NCI-H82 treated with DMSO at 0.1 percent for 48 hours (cell line): ENCODE results near the gene KDM2A.
A peak's percentile ranks its signal among the peaks of the same experiment; 100 is the strongest.
"Not testable (repeated sequence)": the region's sequence is repeated elsewhere in the genome, so short reads cannot be mapped to it uniquely, and the experiment has no call there.

Experiments
- DNase-seq: peaks from one replicate; lab custom pipeline; 2025; ENCODE audit not compliant: unreplicated experiment; lab: John Stamatoyannopoulos, UW

KDM2A gene

DNA sequence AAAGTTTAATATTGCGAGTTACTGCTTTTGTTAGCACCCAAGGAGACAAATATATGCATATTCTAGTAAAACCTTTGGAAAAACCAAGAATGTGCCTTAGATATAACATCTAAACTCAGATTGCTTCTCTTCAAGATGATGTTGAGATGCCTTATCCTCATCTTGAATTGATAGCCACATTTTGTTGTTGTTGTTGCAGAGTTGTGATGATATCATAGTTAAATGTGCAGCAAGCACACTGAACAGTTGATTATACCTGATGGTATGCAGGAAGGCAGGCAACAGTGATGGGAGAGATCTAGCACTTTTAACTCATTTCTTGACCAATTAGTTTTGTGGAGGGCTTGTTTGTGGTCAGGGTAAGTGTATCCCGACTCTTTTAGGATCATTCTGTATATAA is 48.0 kb downstream of the KDM2A start:
- no peak for DNase-seq

DNA sequence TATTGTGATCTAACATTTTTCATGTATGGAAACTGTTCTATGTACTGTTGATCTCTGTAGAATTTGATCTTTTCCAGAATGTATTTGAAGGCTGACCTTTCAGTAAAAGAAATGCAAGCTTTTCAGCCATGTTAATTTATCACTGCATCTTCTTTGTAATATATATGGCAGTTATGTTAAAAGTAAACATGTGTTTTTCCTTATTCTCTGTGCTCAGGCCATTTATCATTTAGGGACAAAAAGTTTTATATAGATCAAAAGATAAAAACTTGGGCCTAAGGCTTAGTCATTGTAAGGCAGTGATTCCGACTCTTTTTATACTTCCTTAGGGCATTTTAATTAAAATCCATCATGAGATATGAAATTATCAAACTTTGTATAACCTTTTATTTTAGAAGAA is 48.7 kb downstream of the KDM2A start:
- no peak for DNase-seq

DNA sequence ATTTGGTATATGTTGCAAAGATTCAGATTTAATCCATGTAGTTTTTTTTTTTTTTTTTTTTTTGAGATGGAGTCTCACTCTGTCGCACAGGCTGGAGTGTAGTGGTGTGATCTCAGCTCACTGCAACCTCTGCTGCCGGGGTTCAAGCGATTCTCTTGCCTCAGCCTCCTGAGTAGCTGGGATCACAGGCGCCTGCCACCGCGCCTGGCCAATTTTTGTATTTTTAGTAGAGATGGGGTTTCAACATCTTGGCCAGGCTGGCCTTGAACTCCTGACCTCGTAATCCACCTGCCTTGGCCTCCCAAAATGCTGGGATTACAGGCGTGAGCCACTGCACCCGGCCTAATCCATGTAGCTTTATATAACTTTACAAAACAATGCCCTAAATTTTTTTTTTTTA is 49.8 kb downstream of the KDM2A start:
- DNase-seq: not testable (repeated sequence)

DNA sequence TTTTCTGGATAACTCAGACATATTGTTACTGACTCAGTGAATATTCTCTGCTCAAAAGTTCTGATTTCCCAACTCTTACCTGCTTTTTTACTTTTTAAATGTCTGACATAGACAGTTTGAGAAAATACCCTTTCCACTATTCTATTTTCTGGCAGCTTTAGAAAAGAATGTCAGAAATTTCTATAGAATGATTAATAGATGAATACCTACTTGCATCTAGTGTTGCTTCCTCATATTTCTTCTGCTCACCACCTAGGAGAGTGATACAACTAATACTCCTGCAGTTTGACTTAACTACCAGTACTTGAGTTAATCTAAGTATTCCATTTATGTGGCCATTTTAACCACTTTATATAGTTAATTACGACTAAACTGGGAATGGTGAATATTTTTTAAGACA is 55.2 kb downstream of the KDM2A start:
- DNase-seq: no peak

DNA sequence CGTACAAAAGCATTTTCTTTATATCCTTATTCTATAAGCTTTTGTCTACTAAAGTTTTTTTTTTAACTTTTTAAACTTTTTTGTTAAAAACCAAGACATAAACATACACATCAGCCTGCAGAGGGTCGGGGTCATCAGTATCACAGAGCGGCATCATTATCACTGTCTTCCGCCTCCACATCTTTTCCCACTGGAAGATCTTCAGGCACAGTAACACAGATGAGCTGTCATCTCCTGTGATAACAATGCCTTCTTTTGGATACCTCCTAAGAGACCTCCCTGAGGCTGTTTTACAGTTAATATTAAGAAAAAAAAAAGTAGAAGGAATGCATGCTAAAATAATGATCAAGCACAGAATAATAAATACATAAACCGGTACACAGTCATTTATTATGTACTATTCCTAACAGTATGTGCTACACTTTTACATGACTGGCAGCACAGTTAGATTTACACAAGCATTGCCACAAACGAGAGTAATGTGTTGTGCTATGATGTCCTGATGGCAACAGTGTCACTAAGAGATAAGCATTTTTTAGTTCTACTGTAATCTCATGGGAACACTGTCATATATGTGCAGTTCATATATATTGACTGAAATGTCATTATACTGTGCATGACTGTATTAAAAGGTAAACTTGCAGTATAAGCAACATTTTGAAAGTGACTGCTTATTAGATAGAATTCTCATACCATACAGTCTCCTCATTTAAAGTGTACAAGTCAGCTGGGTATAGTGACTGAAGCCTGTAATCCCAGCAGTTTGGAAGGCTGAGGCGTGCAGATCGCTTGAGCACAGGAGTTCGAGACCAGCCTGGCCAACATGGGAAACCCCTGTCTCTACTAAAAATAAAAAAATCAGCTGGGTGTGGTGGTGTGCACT is 58.6 kb downstream of the KDM2A start:
- DNase-seq: no peak

DNA sequence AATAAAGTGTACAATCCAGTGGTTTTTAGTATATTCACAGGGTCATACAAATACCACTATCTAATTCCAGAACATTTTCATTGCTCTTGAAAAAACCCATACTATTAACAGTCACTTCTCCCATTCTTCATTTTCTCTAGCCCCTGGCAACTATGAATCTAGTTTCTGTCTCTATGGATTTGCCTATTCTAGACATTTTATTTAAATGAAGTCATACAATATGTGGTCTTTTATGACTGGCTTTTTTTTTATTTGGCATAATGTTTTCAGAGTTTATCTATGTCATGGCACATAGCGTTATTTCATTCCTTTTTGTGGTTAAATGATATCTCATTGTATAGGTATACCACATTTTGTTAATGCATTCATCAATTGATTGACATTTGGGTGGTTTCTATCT is 59.4 kb downstream of the KDM2A start:
- DNase-seq: no peak

DNA sequence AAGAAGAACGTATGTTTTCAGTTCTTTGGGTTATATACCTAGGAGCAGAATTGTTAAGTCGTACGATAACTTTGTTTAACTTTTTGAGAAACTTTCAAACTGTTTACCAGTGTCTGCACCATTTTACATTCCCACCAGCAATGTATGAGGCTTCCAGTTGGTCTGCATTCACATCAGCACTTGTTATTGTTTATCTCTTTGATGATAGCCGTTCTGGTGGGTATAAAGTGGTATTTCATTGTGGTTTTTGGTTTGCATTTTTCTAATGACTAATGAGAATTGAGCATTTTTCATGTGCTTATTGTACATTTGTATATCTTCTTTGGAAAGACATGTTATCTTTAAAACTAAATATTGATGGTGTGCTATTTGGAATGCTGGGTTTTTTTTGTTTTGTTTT is 59.8 kb downstream of the KDM2A start:
- no peak for DNase-seq

DNA sequence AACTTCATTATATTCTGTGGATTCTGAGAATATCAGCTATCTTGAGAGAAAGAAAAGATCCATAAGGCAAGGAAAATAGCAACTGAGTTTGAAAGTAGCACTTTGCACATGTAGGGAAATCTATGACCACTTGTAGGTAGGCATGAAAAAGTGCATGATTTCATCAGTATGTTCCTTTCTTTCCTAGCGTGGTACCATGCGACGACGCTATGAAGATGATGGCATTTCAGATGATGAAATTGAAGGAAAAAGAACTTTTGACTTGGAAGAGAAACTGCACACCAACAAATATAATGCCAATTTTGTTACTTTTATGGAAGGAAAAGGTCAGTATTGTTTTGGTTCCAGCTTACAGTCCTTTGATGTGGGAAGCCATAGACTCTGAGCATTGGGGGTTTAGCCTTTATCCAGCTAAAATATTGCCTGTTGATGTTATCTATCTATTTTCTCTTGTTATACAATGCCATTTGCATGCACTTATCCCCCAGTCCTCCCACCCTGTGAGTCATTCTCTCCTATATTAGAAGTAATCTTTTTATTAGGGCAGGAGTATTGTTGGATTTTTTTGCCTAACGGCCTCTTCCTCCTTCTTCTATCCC is 60.9 kb downstream of the KDM2A start:
- no peak for DNase-seq

DNA sequence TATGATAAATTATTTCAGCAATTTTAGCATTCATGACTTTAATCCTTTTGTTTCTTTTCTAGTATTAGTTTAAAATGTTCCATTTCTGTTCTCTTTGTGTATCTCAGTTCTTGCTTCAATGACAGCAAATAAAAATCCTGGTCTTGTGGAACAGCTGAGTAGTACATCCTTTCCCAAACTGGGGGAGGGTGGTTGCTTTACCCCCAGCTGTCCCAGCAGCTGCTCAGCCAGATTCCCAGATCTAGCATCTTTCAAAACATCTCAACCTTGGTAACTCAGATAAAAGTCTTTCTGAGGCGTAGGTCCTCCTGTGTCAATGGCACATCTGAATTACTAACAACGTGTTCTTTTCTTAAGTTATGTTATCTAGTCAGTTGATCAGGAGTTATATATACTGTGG is 75.0 kb downstream of the KDM2A start:
- DNase-seq: no peak

DNA sequence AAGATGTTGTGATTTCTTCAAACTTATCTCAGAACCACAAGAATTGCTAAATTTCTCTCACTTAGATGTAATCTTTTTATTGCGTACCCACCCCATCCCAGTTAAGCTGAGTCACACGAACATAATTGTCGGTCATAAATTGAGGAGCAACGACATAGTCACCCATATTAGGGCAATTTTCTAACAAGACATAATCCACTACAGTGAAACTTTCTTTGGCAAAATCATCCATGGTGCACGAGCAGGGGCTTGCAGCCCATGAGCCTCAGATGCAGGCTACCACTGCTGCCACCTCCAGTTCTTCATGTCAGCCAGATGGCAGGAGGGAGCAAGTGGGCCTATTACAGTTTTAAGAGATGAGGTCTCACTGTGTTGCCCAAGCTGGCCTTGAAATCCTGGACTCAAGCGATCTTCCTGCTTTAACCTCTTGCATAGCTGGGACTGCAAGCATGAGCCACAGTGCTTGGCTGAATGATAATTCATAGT is 77.0 kb downstream of the KDM2A start:
- DNase-seq: peak; percentile 6

DNA sequence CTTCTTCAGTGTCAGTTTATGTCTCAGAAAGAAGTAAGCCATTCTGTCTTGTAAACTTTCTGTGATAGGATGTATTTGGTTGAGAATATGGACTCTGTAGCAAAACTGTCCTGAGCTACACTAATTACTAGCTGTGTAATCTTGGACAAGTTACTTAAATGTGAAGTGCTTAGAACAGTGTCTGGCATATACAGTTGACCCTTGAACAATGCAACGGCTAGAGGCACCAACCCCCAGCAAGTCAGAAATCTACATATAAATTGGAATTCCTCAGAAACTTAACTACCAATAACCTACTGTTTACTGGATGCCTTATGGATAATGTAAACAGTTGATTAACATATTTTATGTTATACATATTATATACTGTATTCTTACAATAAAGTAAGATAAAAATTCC is 78.5 kb downstream of the KDM2A start:
- no peak for DNase-seq

DNA sequence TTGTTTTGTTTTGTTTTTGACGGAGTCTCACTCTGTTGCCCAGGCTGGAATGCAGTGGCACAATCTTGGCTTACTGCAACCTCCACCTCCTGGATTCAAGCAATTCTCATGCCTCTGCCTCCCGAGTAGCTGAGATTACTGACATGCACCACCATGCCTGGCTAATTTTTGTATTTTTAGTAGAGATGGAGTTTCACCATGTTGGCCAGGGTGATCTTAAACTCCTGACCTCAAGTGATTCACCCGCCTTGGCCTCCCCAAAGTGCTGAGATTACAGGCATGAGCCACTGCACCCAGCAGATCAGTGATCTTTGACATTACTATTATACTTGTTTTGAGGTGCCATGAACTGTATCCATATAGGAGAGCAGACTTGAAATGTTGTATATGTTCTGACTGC is 79.7 kb downstream of the KDM2A start:
- DNase-seq: not testable (repeated sequence)

DNA sequence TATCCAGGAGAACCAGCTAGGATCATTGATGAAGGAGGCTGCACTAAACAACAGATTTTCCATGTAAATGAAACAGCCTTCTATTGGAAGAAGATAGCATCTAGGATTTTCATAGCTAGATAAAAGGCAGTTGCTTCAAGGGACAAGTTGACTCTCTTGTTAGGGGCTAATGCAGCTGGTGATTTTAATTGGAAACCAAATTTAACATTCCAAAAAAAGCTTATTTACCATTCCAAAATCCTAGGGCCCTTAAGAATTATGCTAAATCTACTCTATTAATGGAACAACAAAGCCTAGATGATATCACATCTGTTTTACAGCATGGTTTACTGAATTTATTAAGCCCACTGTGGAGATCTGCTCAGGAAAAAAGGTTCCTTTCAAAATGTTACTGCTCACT is 80.7 kb downstream of the KDM2A start:
- DNase-seq: no peak

DNA sequence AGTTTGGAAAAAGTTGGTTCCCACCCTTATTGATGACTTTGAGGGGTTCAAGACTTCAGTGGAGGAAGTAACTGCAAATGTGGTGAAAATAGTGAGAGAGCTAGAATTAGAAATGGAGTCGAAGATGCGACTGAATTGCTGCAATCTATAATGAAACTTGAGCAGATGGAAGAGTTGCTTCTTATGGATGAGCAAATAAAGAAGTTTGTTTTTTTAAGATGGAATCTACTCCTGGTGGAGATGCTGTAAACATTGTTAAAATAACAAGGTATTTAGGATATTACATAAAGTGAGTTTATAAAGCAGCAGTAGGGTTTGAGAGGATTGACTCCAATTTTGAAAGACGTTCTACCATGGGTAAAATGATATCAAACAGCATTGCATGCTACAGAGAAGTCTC is 83.0 kb downstream of the KDM2A start:
- DNase-seq: no peak

DNA sequence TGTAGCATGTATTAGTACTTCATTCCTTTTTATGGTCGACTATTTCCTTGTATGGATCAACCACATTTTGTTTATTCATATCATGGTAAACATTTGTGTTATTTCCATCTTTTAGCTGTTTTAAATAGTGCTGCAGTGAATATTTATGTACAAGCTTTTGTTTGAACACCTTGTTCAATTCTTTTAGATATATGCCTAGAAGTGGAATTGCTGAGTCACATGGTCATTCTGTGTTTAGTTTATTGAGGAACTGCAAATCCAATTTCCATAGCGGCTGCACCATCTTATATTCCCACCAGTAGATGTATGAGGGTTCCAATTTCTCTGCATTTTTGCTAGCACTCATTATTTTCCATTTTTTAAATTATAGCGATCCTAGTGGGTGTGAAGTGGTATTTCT is 85.8 kb downstream of the KDM2A start:
- no peak for DNase-seq

DNA sequence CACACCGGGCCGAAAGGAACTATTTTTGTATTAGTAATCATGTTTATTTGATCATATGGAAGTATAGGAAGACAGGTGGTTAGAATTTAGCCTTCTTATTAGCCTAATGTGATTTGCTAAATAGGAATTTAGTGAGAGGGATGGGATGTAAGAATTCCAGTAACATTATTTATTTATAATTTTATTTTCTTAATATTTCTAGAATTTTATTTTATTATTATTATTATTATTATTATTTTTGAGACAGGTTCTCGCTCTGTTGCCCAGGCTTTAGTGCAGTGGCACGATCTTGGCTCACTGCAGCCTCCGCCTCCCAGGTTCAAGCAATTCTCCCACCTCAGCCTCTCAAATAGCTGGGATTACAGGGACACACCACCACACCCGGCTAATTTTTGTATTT is 90.2 kb downstream of the KDM2A start:
- not testable (repeated sequence) for DNase-seq

DNA sequence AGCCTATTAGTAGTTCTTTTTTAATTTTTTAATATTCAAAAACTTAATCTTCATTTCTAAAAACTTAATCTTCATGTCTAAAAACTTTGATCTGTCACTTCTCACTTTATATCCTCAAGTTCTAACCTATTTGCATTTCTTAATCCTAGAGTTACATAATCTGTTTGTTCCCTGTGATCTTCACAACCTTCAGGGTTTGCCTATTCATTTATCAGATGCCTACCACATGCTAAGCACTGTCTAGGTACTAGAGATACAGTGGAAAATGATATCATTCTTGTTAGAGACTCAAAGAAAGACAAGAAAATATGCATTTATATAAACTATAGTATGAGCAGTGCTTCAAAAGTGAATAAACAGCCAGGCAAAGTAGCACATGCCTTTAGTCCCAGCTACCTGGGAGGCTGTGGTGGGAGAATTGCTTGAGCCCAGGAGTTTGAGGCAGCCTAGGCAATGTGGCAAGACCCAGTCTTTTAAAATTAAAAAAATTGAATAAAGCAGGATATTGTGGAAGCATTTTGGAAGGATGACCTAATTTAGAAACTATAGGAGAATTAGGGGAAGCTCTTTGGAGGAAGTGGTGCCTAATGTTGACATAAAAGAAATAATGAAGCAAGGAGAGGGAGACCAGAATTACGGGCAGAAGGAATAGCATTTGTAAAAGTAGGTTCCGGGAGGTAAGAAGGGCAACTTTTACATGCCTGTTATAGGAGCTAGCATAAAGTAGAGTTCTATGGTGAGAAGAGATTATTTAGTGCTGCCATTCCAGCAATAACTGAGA is 92.8 kb downstream of the KDM2A start:
- DNase-seq: no peak

DNA sequence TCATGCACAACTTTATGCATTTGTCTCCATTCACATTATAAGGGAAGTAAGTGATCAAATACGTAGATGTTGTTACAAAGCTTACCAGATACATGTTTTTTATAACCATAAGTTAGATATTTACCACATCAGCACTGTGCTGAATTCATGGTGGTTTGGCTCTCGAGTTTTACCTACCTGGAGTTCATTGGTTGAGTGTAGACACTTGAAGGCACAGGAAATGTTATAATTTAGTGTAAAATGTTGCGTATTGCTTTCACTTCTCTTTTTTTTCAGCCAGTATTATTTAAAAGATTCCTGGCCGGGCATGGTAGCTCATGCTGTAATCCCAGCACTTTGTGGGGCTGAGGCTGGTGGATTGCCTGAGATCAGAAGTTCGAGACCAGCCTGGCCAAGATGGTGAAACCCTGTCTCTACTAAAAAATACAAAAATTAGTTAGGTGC is 94.1 kb downstream of the KDM2A start:
- DNase-seq: no peak

DNA sequence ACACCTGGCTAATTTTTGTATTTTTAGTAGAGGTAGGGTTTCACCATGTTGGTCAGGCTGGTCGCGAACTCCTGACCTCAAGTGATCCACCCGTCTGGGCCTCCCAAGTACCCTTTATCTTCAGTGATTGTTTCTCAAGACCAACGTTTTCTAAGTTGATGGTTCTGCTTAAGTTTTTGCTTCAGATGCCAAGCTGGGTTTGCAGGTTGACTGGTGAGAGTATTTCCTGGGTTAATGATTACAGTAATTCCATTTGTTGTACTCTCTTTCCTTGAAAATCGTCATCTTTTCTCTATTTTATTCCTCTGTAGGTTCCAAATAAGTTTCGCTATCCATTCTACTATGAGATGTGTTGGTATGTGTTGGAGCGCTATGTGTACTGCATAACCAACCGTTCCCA is 108.7 kb downstream of the KDM2A start:
- DNase-seq: no peak

DNA sequence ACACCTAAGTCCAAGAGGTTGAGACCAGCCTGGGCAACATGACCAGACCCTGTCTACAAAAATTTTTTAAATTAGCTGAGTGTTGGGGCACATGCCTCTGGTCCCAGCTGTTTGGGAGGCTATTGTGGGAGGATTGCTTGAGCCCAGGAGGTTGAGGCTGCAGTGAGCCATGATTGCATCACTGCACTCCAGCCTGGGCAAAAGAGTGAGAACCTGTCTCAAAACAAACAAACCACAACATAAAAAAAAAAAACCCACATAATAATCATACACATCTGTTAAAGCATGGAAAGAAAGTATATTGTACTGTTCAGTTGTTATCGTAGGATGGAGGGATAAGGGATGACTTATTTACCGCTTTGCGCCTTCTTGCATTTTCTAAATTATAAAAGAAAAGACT is 111.3 kb downstream of the KDM2A start:
- no peak for DNase-seq

DNA sequence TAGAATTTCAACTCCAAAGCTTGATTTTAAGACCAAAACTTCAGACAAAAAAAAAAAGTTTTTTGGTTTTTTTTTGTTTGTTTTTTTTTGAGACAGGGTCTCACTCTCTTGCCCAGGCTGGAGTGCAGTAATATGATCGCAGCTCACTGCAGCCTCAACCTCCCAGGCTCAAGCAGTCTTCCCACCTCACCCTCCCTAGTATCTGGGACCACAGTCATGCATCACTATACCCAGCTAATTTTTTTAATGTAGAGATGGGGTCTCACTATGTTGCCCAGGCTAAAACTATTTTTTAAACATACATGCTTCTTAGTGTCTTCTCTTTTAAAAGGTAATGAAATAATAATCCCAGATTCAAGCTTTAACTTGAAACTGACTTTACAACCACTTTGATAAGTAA is 111.8 kb downstream of the KDM2A start:
- no peak for DNase-seq
